H1 (cell line): ENCODE results near the gene CNR1. TPM values are rescaled to one million over a fixed set of nuclear protein-coding genes. Genes with fewer than 3 reads are reported as not detected.

ENCODE experiments used
- CREB1 ChIP-seq: IDR thresholded peaks from 2 replicates; pipeline ENCODE4 v1.6.1; 2012; ENCODE audit warnings: inconsistent platforms
- CTCF ChIP-seq, 3 experiments: IDR thresholded peaks; 1 replicate in 2 of 3; 2 replicates in 1 of 3; pipeline versions ENCODE4 v1.5.1 to v1.6.1; 2011; ENCODE audit warnings: low read length in 3 of 3, mild to moderate bottlenecking in 3 of 3, inconsistent platforms in 2 of 3, low read depth in 1 of 3, moderate library complexity in 1 of 3; ENCODE audit not compliant: insufficient read depth in 1 of 3; ENCODE audit errors: control extremely low read depth in 1 of 3
- E2F6 ChIP-seq: IDR thresholded peaks from 2 replicates; pipeline ENCODE4 v1.6.1; 2012; ENCODE audit warnings: inconsistent platforms
- polyA plus RNA-seq, 7 experiments: library from polyadenylated mRNA; depleted of rRNA in 3 of 7; stranded (reverse) in 5 of 7; unstranded in 2 of 7; fragments of >200 nt in 5 of 7; fragments of 200-250 nt in 2 of 7; gene quantifications; 1 replicate in 5 of 7; 2 replicates in 1 of 7; 4 replicates in 1 of 7; pipeline versions ENCODE4 v1.2.1 to v1.2.3, GENCODE V29; 2011 to 2013; ENCODE audit warnings: missing spikeins in 2 of 7, mixed read lengths in 2 of 7
- total RNA-seq: library from RNA; stranded (reverse); fragmentation: NEBNext Ultra II Directional; extraction: Animal tissue kit (Norgen Biotek cat#: 25700); gene quantifications from 2 replicates; pipeline ENCODE4 v1.2.1, GENCODE V29; 2021

The CNR1 gene
- total and polyA plus RNA-seq, 2 of the 8 experiments (the other 6 are each of a cell fraction or from before 2014, with no cell fraction given) = 0.83 to 3.1 TPM

- 0 out of 2 replicates have a peak, but pooled peaks have one; percentile 28 for TF ChIP-seq E2F6
- no peak for TF ChIP-seq CTCF (IDR thresholded peaks at IDR 0.05; ENCODE audit: control extremely low read depth in 1 of 3, insufficient read depth in 1 of 3, low read depth in 1 of 3, low read length in 3 of 3)
- TF ChIP-seq CREB1 = peak; percentile 17; the same call in 1 of the 2 replicates
These were observed 575 bp upstream of the CNR1 start (continued) for GRCh38 chr6:88166493-88167351.
